Panc1 (cell line): ENCODE measurements around the gene NDRG3. TPM values are rescaled to one million over a fixed set of nuclear protein-coding genes. Genes with fewer than 3 reads are reported as not detected.

Experiments
- ATAC-seq: fragments of 200-7000 bp; cut with Tn5 transposase; 2 replicates; pipeline ENCODE4 v1.9.1; 2020; ENCODE audit warnings: mild to moderate bottlenecking, moderate library complexity
- BruUV-seq: library from RNA; stranded (reverse); fragments of 400-500 nt; replicated peaks from 2 replicates; lab custom pipeline; 2021; lab: Mats Ljungman, UMichigan
- CTCF ChIA-PET: fragments of 300-600 bp; sonication (Branson Sonifier 250); formaldehyde crosslinking; loops from one replicate; lab custom pipeline; 2022; ENCODE audit warnings: antibody characterized with exemption; lab: Charles Lee
- POLR2A ChIA-PET: fragments of 300-600 bp; sonication (Branson Sonifier 250); formaldehyde crosslinking; loops from one replicate; lab custom pipeline; 2022; ENCODE audit warnings: antibody characterized with exemption; lab: Charles Lee
- DNase-seq: peaks from one replicate; pipeline ENCODE4 v3.0.0-alpha.2; 2010; ENCODE audit warnings: low read depth, low spot score
- H3K27ac ChIP-seq: 2 replicates; pipeline ENCODE4 v1.5.1; 2011; ENCODE audit warnings: mild to moderate bottlenecking, low read length, inconsistent platforms
- H3K27me3 ChIP-seq: fragments of 200-500 bp; sonication (Bioruptor generic); 2 replicates; pipeline ENCODE4 v1.6.0; 2014; ENCODE audit warnings: low read length, inconsistent platforms; ENCODE audit not compliant: control insufficient read depth, insufficient read depth
- H3K36me3 ChIP-seq: fragments of 200-500 bp; sonication (Bioruptor generic); 2 replicates; pipeline ENCODE4 v1.5.1; 2014; ENCODE audit warnings: inconsistent platforms, mild to moderate bottlenecking, low read length, moderate library complexity; ENCODE audit not compliant: control insufficient read depth, insufficient read depth
- H3K4me1 ChIP-seq: 2 replicates; pipeline ENCODE4 v1.5.1; 2011; ENCODE audit warnings: inconsistent platforms, mild to moderate bottlenecking, low read length, moderate library complexity; ENCODE audit not compliant: control insufficient read depth, insufficient read depth
- H3K4me3 ChIP-seq, 2 experiments: 2 replicates each; pipeline ENCODE4 v1.5.1; 2011 to 2012; ENCODE audit warnings: low read depth in 2 of 2, low read length in 2 of 2, mild to moderate bottlenecking in 2 of 2, inconsistent platforms in 1 of 2, moderate library complexity in 1 of 2
- H3K9me3 ChIP-seq: fragments of 200-500 bp; sonication (Bioruptor generic); 2 replicates; pipeline ENCODE4 v1.5.1; 2014; ENCODE audit warnings: low read depth, mild to moderate bottlenecking, inconsistent platforms, low read length, moderate library complexity; ENCODE audit not compliant: control insufficient read depth, insufficient read depth
- POLR2AphosphoS5 ChIP-seq: IDR thresholded peaks from 2 replicates; pipeline ENCODE4 v1.6.1; 2012; ENCODE audit warnings: mild to moderate bottlenecking, low read depth, low read length, moderate library complexity
- REST ChIP-seq, 2 experiments: IDR thresholded peaks; 2 replicates each; pipeline ENCODE4 v1.6.1; 2011 to 2012; ENCODE audit warnings: low read depth in 2 of 2, control low read depth in 1 of 2, low read length in 1 of 2, mild to moderate bottlenecking in 1 of 2, moderate library complexity in 1 of 2; ENCODE audit not compliant: insufficient read depth in 1 of 2
- in situ Hi-C: cut with HindIII; loops from 2 replicates; pipeline ENCODE4 v1.10.0; 2016; ENCODE audit warnings: low sequenced_read_pairs, low pct_unique_long_range_greater_than_20kb
- intact Hi-C: fragments of 100-400 bp; cut with micrococcal nuclease; formaldehyde crosslinking; loops from one replicate; pipeline ENCODE4 v1.10.0; 2022; ENCODE audit not compliant: unreplicated experiment
- total RNA-seq: library from RNA; stranded (reverse); gene quantifications from one replicate; pipeline ENCODE4 v1.2.1, GENCODE V29; 2021; ENCODE audit not compliant: unreplicated experiment

The NDRG3 gene
- total RNA-seq, 1 experiment from 2014 or later = 36.0 TPM

- no peak for TF ChIP-seq REST (IDR thresholded peaks at IDR 0.05; ENCODE audit: insufficient read depth in 1 of 2, low read depth in 2 of 2, low read length in 1 of 2)
- TF ChIP-seq POLR2AphosphoS5 = no peak; the same call in 1 of the 2 replicates
- Histone ChIP-seq H3K4me3 (no peak overlapping the region), H3K9me3 (no peaks in the 10 kb centered on the region), H3K36me3 (peaks cover 9% of the 10 kb centered on the region; the same call in 1 of the 2 replicates), H3K4me1 (no peaks in the 10 kb centered on the region), H3K27me3 (no peaks in the 10 kb centered on the region), H3K27ac (no peak overlapping the region)
- in situ Hi-C loops = no loop called here
- no TSS peak for BruUV-seq
- ATAC-seq = no peak
- intact Hi-C loops = loop anchor here (5.0 kb wide), 1 partner anchor 137 kb away; no protein-coding TSS in a partner anchor
- no peak for DNase-seq
- POLR2A ChIA-PET = no interaction called here
- CTCF ChIA-PET = interaction anchor here (1.2 kb wide), 1 partner anchor 140 kb away, joined by 4 read pairs; no protein-coding TSS in a partner anchor
Observed at GRCh38 chr20:36614781-36615557, 130.9 kb downstream of the NDRG3 start.

- no peak for ATAC-seq
- DNase-seq = no peak
- Histone ChIP-seq H3K4me1 (no peaks in the 10 kb centered on the region), H3K9me3 (no peaks in the 10 kb centered on the region), H3K27me3 (no peaks in the 10 kb centered on the region), H3K36me3 (peaks cover 14% of the 10 kb centered on the region; the same call in 1 of the 2 replicates), H3K27ac (no peak overlapping the region), H3K4me3 (no peak overlapping the region)
- ChIA-PET CTCF (interaction anchor here (0.5 to 1.2 kb wide), 2 partner anchors 57 to 141 kb away, joined by 3 to 4 read pairs; no protein-coding TSS in a partner anchor), POLR2A (no interaction called here)
- TF ChIP-seq REST (IDR thresholded peaks at IDR 0.05; ENCODE audit: insufficient read depth in 1 of 2, low read depth in 2 of 2, low read length in 1 of 2) = no peak
- intact Hi-C loops = loop anchor here (5.0 kb wide), 1 partner anchor 138 kb away; no protein-coding TSS in a partner anchor
- no TSS peak for BruUV-seq
- in situ Hi-C loops = no loop called here
Observed at GRCh38 chr20:36613974-36614373, 131.9 kb downstream of the NDRG3 start.
